ENCODE measurements around the gene THAP12.
A peak's percentile ranks its signal among the peaks of the same experiment; 100 is the strongest.

Gene THAP12

GRCh38 chr11:76317296-76317695 is 63.6 kb downstream of the THAP12 start:
- H3K9me3 ChIP-seq (ENCODE audit: severe bottlenecking): no peaks in the 10 kb centered on the region
- H3K27ac ChIP-seq (ENCODE audit: poor library complexity, severe bottlenecking): no peak overlapping the region
- H3K4me1 ChIP-seq (ENCODE audit: insufficient read depth, poor library complexity, severe bottlenecking): no peaks in the 10 kb centered on the region
- no peak for TF ChIP-seq CTCF (IDR thresholded peaks at IDR 0.05; ENCODE audit: poor library complexity, severe bottlenecking)
- DNase-seq (ENCODE audit: low spot score) (no peak), ATAC-seq (ENCODE audit: low read depth) (no peak)
- H3K4me3 ChIP-seq (ENCODE audit: severe bottlenecking): no peak overlapping the region
- no peaks in the 10 kb centered on the region for H3K27me3 ChIP-seq (ENCODE audit: insufficient read depth, poor library complexity, severe bottlenecking)
- H3K36me3 ChIP-seq (ENCODE audit: low read depth): no peaks in the 10 kb centered on the region

DNA sequence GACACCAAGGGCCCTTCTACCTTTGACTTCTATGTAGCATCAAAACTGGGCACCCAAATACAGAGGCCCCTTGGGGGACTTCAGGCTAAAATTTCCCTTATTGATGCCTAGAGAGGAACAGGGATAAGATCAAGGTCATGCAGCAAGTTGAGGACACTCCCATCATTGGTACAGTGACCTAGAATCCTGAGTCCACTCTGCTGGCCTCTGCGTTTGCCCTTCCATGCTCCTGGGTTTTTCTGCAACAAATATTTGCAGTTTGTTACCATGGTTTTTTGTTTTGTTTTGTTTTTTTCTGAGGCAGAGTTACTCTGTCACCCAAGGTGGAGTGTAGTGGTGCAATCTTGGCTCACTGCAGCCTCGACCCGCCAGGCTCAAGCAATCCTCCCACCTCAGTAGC is 64.2 kb downstream of the THAP12 start:
- Histone ChIP-seq H3K27ac (ENCODE audit: poor library complexity, severe bottlenecking) (no peak overlapping the region), H3K27me3 (ENCODE audit: insufficient read depth, poor library complexity, severe bottlenecking) (no peaks in the 10 kb centered on the region), H3K9me3 (ENCODE audit: severe bottlenecking) (no peaks in the 10 kb centered on the region), H3K4me1 (ENCODE audit: insufficient read depth, poor library complexity, severe bottlenecking) (no peaks in the 10 kb centered on the region), H3K36me3 (ENCODE audit: low read depth) (no peaks in the 10 kb centered on the region), H3K4me3 (ENCODE audit: severe bottlenecking) (no peak overlapping the region)
- DNase-seq (ENCODE audit: low spot score) (no peak), ATAC-seq (ENCODE audit: low read depth) (no peak)
- no peak for TF ChIP-seq CTCF (IDR thresholded peaks at IDR 0.05; ENCODE audit: poor library complexity, severe bottlenecking)

- Histone ChIP-seq H3K27me3 (ENCODE audit: insufficient read depth, poor library complexity, severe bottlenecking) (no peaks in the 10 kb centered on the region), H3K4me3 (ENCODE audit: severe bottlenecking) (no peak overlapping the region), H3K27ac (ENCODE audit: poor library complexity, severe bottlenecking) (no peak overlapping the region), H3K4me1 (ENCODE audit: insufficient read depth, poor library complexity, severe bottlenecking) (no peaks in the 10 kb centered on the region), H3K36me3 (ENCODE audit: low read depth) (no peaks in the 10 kb centered on the region), H3K9me3 (ENCODE audit: severe bottlenecking) (no peaks in the 10 kb centered on the region)
- no peak for DNase-seq (ENCODE audit: low spot score)
- TF ChIP-seq CTCF (IDR thresholded peaks at IDR 0.05; ENCODE audit: poor library complexity, severe bottlenecking): no peak
- 0 out of 3 replicates have a peak, but pooled peaks have one; percentile 16 for ATAC-seq (ENCODE audit: low read depth)
These were observed 65.6 kb downstream of the THAP12 start for GRCh38 chr11:76315182-76315853.

- H3K4me3 ChIP-seq (ENCODE audit: severe bottlenecking): no peak overlapping the region
- H3K4me1 ChIP-seq (ENCODE audit: insufficient read depth, poor library complexity, severe bottlenecking): no peaks in the 10 kb centered on the region
- ATAC-seq (ENCODE audit: low read depth) (peak; percentile 53), DNase-seq (ENCODE audit: low spot score) (no peak)
- no peaks in the 10 kb centered on the region for H3K9me3 ChIP-seq (ENCODE audit: severe bottlenecking)
- TF ChIP-seq CTCF (IDR thresholded peaks at IDR 0.05; ENCODE audit: poor library complexity, severe bottlenecking): no peak
- no peak overlapping the region for H3K27ac ChIP-seq (ENCODE audit: poor library complexity, severe bottlenecking)
- H3K27me3 ChIP-seq (ENCODE audit: insufficient read depth, poor library complexity, severe bottlenecking): no peaks in the 10 kb centered on the region
- no peaks in the 10 kb centered on the region for H3K36me3 ChIP-seq (ENCODE audit: low read depth)
These were observed 66.2 kb downstream of the THAP12 start for GRCh38 chr11:76314741-76315090.

DNA sequence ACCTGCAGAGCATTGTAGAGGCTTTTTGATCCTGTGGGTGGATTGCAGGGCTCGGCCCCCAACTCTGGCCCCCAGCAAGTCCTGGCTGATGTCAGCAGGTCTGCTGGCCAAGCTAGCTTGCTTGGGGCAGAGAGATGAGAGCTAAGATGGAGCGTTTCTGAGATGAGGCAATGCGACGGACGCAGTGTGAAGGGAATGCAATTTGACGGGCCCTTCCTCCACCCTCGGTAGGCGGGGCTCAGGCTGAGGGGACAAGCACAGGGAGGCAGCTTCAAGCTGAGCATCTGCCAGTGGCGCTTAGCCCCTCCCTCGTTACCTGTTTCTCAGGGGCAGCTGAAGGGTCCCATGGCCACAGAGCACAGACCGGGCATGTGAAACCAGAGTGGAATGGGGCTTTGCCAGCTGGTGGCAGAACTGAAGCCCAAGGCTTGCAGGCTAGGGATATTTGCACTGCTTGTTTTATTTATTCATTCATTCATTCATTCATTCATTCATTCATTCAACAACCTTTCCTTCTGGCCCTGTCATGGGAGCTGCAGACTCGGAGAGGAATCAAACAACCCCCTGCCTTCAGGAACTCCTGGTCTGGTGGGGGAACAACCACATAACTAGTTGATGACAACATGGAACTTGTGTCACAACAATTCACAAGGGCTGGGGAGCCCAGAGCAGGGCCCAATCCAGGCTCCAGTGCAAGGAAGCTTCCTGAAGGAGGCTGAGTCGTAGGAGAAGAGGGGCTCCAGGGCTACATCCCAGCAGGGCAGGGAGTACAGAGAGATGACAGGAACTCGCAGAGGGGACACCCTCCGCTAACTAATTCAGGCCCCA is 66.8 kb downstream of the THAP12 start:
- Histone ChIP-seq H3K4me1 (ENCODE audit: insufficient read depth, poor library complexity, severe bottlenecking) (no peaks in the 10 kb centered on the region), H3K27me3 (ENCODE audit: insufficient read depth, poor library complexity, severe bottlenecking) (no peaks in the 10 kb centered on the region), H3K4me3 (ENCODE audit: severe bottlenecking) (no peak overlapping the region), H3K9me3 (ENCODE audit: severe bottlenecking) (no peaks in the 10 kb centered on the region), H3K36me3 (ENCODE audit: low read depth) (no peaks in the 10 kb centered on the region), H3K27ac (ENCODE audit: poor library complexity, severe bottlenecking) (no peak overlapping the region)
- no peak for TF ChIP-seq CTCF (IDR thresholded peaks at IDR 0.05; ENCODE audit: poor library complexity, severe bottlenecking)
- ATAC-seq (ENCODE audit: low read depth) (no peak), DNase-seq (ENCODE audit: low spot score) (no peak)
